Measurements from ENCODE around the gene SH2D5.

- TF ChIP-seq, protein P1, sequence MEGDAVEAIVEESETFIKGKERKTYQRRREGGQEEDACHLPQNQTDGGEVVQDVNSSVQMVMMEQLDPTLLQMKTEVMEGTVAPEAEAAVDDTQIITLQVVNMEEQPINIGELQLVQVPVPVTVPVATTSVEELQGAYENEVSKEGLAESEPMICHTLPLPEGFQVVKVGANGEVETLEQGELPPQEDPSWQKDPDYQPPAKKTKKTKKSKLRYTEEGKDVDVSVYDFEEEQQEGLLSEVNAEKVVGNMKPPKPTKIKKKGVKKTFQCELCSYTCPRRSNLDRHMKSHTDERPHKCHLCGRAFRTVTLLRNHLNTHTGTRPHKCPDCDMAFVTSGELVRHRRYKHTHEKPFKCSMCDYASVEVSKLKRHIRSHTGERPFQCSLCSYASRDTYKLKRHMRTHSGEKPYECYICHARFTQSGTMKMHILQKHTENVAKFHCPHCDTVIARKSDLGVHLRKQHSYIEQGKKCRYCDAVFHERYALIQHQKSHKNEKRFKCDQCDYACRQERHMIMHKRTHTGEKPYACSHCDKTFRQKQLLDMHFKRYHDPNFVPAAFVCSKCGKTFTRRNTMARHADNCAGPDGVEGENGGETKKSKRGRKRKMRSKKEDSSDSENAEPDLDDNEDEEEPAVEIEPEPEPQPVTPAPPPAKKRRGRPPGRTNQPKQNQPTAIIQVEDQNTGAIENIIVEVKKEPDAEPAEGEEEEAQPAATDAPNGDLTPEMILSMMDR (IDR thresholded peaks at IDR 0.05) = no peak
- TF ChIP-seq EP300 (IDR thresholded peaks at IDR 0.05; ENCODE audit: low read depth) = no peak
- no peak for TF ChIP-seq POLR2AphosphoS5 (IDR thresholded peaks at IDR 0.05)
- TF ChIP-seq POLR2A (IDR thresholded peaks at IDR 0.05) = no peak
These were observed 39.3 kb upstream of the SH2D5 start for GRCh38 chr1:20771780-20772179.

Data from transverse colon (tissue), 4 donors.